Natural killer cell treated with Interleukin-12 subunit alpha and Interleukin-12 subunit beta and Interleukin-15 and Interleukin-18, amount 100 ng/mL, for 72 hours (primary cell): Measurements from ENCODE around the gene DDR2. TPM values are rescaled to one million over a fixed set of nuclear protein-coding genes. Genes with fewer than 3 reads are reported as not detected.
"Not testable (repeated sequence)": the region's sequence is repeated elsewhere in the genome, so short reads cannot be mapped to it uniquely, and the experiment has no call there.

Source experiments
- ATAC-seq, 2 donors: fragments of 150-1000 bp; cut with Tn5 transposase in 1 of 2; sonication (Bioruptor Pico), chemical (Tn5 transposase) in 1 of 2; 2 replicates each; pipeline ENCODE4 v1.10.0; 2021
- DNase-seq: peaks from one replicate; pipeline ENCODE4 v3.0.0; 2022; ENCODE audit warnings: low spot score
- H3K27ac Mint-ChIP-seq, 2 donors: 1 replicate in 1 of 2; 2 replicates in 1 of 2; pipeline ENCODE4 v1.8.0; 2022; ENCODE audit warnings: mixed read lengths in 2 of 2, mild to moderate bottlenecking in 1 of 2, moderate library complexity in 1 of 2
- H3K27me3 Mint-ChIP-seq, 2 donors: 1 replicate in 1 of 2; 2 replicates in 1 of 2; pipeline ENCODE4 v1.8.0; 2022; ENCODE audit warnings: mixed read lengths in 2 of 2
- H3K36me3 Mint-ChIP-seq: one replicate; pipeline ENCODE4 v1.8.0; 2022; ENCODE audit warnings: mixed read lengths
- H3K4me1 Mint-ChIP-seq, 2 donors: 1 replicate in 1 of 2; 2 replicates in 1 of 2; pipeline ENCODE4 v1.8.0; 2022; ENCODE audit warnings: low read depth in 2 of 2, mixed read lengths in 2 of 2, mild to moderate bottlenecking in 1 of 2
- H3K4me3 Mint-ChIP-seq: one replicate; pipeline ENCODE4 v1.8.0; 2022; ENCODE audit warnings: mixed read lengths
- H3K9me3 Mint-ChIP-seq: 2 replicates; pipeline ENCODE4 v1.8.0; 2022; ENCODE audit warnings: mixed read lengths
- total RNA-seq, 2 donors: library from RNA; stranded (reverse); gene quantifications; one replicate each; pipeline ENCODE4 v1.2.3, GENCODE V29; 2022

DDR2 gene
- total RNA-seq, result 1 to 10 TPM in 1 of 2 donors, under 1 TPM in 1; 0.57 to 2.3 TPM

DNA sequence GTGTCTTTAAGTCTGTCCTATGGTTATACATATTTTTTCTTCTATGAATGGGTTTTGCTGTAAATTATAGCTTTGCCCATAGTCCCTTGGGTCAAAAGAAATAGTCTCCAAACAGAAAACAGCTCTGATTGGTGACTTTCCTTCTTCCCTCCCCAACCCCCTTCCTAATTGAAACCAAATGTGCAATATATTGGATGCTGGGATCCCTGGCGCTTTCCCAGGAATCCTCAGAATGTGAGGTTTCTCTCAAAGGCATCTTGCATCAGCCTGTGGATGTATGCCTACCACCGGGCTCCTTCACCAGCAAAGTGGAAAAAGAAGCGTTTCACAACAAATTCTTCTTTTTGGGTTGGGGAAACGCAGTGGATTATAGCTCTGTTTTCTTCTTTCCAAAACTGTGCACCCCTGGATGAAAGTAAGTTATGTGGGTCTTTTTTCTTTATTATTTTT lies at the start of gene DDR2:
TSS of gene DDR2 (plus strand) at position 248 of the 450 bp plus-strand sequence. CDS start 86,600 bp downstream, outside the sequence.
- H3K4me1 Mint-ChIP-seq, result no peaks in the 10 kb centered on the region
- H3K36me3 Mint-ChIP-seq, result no peaks in the 10 kb centered on the region
- no peak within 1 kb of the TSS for H3K4me3 Mint-ChIP-seq
- no peak within 1 kb of the TSS for H3K27ac Mint-ChIP-seq
- H3K27me3 Mint-ChIP-seq, result peaks cover 0 to 9% of the 10 kb centered on the region in 2 donors
- no peak for DNase-seq
- no peaks in the 10 kb centered on the region for H3K9me3 Mint-ChIP-seq
- ATAC-seq, result no peak

DNA sequence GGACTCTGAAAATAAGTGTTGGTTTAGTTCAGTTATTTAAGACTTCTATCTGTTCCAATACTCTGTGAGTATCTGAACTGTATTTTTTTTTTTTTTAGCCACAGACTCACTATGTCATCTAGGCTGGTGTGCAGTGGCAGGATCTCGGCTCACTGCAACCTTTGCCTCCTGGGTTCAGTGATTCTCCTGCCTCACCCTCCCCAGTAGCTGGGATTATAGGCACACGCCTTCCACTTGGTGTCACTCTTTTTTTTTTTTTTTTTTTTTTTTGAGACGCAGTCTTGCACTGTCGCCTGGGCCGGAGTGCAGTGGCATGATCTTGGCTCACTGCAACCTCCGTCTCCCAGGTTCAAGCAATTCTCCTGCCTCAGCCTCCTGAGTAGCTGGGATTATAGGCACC lies 49.4 kb upstream of the DDR2 start:
- peaks cover 19% of the 10 kb centered on the region for H3K36me3 Mint-ChIP-seq
- H3K27ac Mint-ChIP-seq, H3K4me1 Mint-ChIP-seq, H3K27me3 Mint-ChIP-seq, ATAC-seq, H3K4me3 Mint-ChIP-seq, H3K9me3 Mint-ChIP-seq, DNase-seq: not testable (repeated sequence)

DNA sequence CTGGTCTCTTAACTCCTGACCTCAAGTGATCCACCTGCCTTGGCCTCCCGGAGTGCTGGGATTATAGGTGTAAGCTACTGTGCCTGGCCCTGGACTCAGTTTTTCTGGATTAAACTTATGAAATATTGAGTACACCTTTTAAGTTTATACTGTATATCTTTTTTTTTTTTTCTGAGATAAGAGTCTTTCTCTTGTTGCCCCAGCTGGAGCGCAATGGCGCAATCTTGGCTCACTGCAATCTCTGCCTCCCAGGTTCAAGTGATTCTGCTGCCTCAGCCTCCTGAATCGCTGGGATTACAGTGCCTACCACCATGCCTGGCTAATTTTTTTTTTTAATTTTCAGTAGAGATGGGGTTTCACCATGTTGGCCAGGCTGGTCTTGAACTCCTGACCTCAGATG lies 47.2 kb upstream of the DDR2 start:
- not testable (repeated sequence) for DNase-seq, ATAC-seq, H3K9me3 Mint-ChIP-seq, H3K4me1 Mint-ChIP-seq, H3K4me3 Mint-ChIP-seq, H3K27ac Mint-ChIP-seq, H3K27me3 Mint-ChIP-seq
- H3K36me3 Mint-ChIP-seq, result peaks cover 26% of the 10 kb centered on the region

DNA sequence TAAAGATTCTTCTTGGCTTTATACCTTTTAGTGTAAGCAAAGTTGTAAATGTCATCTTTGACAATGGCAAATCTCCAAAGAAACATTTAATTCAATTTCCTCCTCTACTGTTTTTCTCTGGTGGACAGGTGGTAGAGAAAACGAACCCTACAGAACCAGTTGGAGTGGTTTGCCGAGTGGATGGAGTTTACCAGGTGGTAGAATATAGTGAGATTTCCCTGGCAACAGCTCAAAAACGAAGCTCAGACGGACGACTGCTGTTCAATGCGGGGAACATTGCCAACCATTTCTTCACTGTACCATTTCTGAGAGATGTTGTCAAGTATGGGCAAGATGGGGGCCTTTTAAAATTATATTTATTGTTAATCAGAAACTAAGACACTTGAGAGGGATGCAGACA lies 44.9 kb upstream of the DDR2 start:
- no peaks in the 10 kb centered on the region for H3K9me3 Mint-ChIP-seq
- H3K4me1 Mint-ChIP-seq, result peaks cover 0 to 6% of the 10 kb centered on the region in 2 donors
- no peak overlapping the region for H3K4me3 Mint-ChIP-seq
- no peaks in the 10 kb centered on the region for H3K27me3 Mint-ChIP-seq
- DNase-seq (no peak), ATAC-seq (no peak)
- H3K27ac Mint-ChIP-seq, result no peak overlapping the region
- peaks cover 16% of the 10 kb centered on the region for H3K36me3 Mint-ChIP-seq

DNA sequence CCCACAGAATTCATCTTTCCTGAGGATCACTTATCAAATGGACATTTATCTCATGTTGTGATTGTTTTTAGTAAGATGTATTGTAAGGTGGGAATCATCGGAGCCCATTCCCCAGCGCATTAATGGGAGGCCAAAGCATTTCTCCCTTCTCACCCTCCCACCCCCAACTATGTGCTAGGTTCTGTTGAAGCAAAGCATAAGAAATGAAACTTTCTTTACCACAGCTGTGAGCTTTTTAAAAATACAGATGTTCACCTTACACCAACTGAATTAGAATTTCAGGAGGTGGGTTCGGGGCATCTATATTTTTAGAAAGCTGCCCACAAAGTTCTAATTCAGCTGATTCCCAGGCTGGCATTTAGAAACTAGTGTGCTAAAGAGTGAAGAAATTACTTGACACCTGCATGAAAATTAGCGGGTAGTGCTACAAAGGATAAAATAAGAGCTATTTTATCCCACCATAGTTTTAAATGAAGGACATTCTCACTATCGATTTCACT lies 44.5 kb upstream of the DDR2 start:
- Mint-ChIP-seq H3K4me3 (no peak overlapping the region), H3K4me1 (peaks cover 0 to 6% of the 10 kb centered on the region in 2 donors), H3K27ac (no peak overlapping the region), H3K9me3 (no peaks in the 10 kb centered on the region), H3K36me3 (peaks cover 19% of the 10 kb centered on the region), H3K27me3 (no peaks in the 10 kb centered on the region)
- no peak for DNase-seq
- no peak for ATAC-seq

DNA sequence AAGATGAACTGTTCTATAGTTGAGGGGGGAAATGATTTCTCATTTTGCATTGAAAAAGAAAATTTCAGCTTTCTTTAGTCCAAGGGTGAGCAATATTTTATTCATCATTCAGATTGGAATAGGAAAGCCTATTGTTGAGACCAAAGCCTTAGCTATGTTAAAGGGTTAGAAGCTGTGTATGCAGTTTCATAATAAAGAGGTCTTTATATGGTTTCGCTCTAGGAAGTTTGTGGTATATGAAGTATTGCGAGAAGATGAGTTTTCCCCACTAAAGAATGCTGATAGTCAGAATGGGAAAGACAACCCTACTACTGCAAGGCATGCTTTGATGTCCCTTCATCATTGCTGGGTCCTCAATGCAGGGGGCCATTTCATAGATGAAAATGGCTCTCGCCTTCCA lies 42.2 kb upstream of the DDR2 start:
- peaks cover 0 to 6% of the 10 kb centered on the region in 2 donors for H3K4me1 Mint-ChIP-seq
- no peak for DNase-seq
- no peaks in the 10 kb centered on the region for H3K9me3 Mint-ChIP-seq
- H3K4me3 Mint-ChIP-seq, result no peak overlapping the region
- H3K36me3 Mint-ChIP-seq, result peaks cover 22% of the 10 kb centered on the region
- ATAC-seq, result no peak
- H3K27ac Mint-ChIP-seq, result no peak overlapping the region
- no peaks in the 10 kb centered on the region for H3K27me3 Mint-ChIP-seq

DNA sequence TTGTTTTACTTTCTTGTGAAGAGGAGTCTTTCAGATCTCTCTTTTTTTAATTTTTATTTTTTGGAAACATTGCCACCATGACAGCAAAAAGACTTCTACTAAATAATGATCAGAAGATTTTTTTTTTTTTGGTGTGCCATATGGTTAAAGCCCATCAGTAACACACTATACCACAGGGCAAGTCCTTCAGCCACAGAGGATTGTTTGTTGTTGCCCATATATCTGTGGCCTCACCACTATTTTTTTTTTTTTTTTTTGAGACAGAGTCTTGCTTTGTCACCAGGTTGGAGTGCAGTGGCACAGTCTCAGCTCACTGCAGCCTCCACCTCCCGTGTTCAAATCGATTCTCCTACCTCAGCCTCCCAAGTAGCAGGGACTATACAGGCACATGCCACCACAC lies 41.6 kb upstream of the DDR2 start:
- Mint-ChIP-seq H3K27me3 (no peaks in the 10 kb centered on the region), H3K4me3 (no peak overlapping the region), H3K9me3 (no peaks in the 10 kb centered on the region), H3K36me3 (peaks cover 22% of the 10 kb centered on the region), H3K27ac (no peak overlapping the region), H3K4me1 (peaks cover 0 to 6% of the 10 kb centered on the region in 2 donors)
- ATAC-seq (no peak), DNase-seq (no peak)

DNA sequence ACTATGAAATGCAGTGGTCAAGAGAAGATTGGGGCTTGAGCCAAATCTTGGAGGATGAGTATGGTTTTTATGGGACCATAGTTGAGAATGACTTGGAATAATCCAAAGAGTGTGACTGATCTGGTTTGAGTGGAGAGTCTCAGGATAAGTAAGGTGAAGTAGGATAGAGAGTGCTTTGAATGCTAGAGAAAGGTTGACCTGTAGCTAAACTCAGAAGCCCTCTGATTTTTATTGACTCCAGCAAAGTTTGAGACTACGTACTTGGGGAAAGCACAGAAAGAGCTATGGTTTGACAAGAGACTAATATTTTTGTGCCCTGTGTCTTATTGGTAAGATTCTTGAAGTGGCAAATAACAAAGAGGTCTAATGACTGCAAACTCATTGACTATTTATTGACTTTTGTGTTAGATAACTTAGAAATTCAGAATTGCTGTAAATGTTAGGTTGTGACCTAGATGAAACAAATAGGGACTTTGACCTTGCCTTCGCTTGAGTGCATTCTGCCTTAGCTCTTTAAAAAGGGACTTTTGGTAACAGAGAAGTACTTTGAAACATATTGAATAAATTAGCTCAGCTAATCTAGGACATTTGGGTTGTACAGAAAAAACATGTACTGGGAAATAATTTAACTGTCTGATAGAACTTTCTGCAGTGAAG lies 35.6 kb upstream of the DDR2 start:
- H3K4me1 Mint-ChIP-seq, result no peaks in the 10 kb centered on the region
- no peak for DNase-seq
- H3K9me3 Mint-ChIP-seq, result no peaks in the 10 kb centered on the region
- ATAC-seq, result no peak
- H3K27ac Mint-ChIP-seq, result no peak overlapping the region
- H3K36me3 Mint-ChIP-seq, result peaks cover 6% of the 10 kb centered on the region
- no peak overlapping the region for H3K4me3 Mint-ChIP-seq
- H3K27me3 Mint-ChIP-seq, result no peaks in the 10 kb centered on the region

DNA sequence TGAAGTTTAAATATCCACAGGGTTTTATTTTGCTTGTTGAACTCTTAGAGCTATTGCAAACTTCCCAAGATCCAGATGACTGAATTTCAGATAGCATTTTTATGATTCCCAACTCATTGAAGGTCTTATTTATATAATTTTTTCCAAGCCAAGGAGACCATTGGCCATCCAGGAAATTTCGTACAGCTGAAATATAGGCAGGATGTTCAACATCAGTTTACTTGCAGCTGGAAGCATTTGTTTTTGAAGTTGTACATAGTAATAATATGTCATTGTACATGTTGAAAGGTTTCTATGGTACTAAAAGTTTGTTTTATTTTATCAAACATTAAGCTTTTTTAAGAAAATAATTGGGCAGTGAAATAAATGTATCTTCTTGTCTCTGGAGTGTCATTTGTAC lies 32.8 kb upstream of the DDR2 start:
- no peaks in the 10 kb centered on the region for H3K36me3 Mint-ChIP-seq
- H3K27me3 Mint-ChIP-seq, result no peaks in the 10 kb centered on the region
- H3K4me3 Mint-ChIP-seq, result no peak overlapping the region
- no peak for DNase-seq
- no peak for ATAC-seq
- H3K27ac Mint-ChIP-seq, result no peak overlapping the region
- H3K9me3 Mint-ChIP-seq, result no peaks in the 10 kb centered on the region
- no peaks in the 10 kb centered on the region for H3K4me1 Mint-ChIP-seq

DNA sequence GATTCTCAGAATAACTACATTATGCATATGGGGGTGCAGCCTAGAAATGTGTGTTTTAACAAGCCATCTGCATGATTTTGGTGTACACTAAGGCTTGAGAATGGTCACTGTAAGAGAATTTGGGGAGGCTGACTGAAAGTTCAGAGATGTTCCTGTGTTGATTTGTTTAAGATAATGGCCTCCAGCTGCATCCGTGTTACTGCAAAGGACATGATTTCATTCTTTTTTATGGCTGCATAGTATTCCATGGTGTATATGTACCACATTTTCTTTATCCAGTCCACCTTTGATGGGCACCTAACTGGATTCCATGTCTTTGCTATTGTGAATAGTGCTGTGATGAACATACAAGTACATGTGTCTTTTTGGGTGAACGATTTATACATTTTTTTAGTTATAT lies 29.1 kb upstream of the DDR2 start:
- not testable (repeated sequence) for DNase-seq, H3K9me3 Mint-ChIP-seq, H3K27ac Mint-ChIP-seq, H3K27me3 Mint-ChIP-seq, H3K4me3 Mint-ChIP-seq, H3K36me3 Mint-ChIP-seq, H3K4me1 Mint-ChIP-seq, ATAC-seq

DNA sequence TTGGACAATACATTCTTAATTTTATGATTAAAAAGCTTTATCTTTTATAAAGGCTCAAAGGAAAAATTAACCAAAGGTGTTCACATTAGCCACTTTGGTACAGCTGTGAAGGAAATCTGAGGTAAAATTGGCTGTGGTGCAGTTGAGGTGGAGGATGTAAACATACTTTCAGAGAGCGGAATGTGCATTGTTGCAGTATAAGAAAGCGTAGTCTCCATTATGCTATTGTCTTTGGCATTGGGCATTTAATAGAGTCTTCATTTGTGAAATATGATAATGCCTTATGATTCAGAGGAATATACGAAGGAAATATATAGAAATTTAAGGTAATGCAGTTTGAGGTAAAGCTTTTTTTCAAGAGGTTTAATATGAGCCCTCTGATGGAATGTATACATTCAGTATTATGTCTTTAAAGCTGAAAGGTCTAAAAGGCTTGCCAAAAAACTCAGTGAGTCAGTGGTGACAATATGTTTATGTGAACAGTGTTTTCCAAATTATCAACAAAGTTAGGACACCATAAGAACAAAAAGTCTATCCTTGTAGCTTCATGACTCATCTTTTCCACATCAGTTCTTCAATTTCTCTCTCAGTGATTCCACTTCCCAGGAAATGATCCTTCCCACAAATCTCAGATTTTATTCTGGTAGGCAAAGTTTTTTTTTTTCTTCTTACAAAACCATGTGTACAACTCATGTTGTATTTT lies 26.9 kb upstream of the DDR2 start:
- H3K9me3 Mint-ChIP-seq, result no peaks in the 10 kb centered on the region
- H3K4me1 Mint-ChIP-seq, result no peaks in the 10 kb centered on the region
- H3K27me3 Mint-ChIP-seq, result no peaks in the 10 kb centered on the region
- H3K36me3 Mint-ChIP-seq, result peaks cover 4% of the 10 kb centered on the region
- no peak for DNase-seq
- no peak overlapping the region for H3K27ac Mint-ChIP-seq
- ATAC-seq, result no peak
- H3K4me3 Mint-ChIP-seq, result no peak overlapping the region

DNA sequence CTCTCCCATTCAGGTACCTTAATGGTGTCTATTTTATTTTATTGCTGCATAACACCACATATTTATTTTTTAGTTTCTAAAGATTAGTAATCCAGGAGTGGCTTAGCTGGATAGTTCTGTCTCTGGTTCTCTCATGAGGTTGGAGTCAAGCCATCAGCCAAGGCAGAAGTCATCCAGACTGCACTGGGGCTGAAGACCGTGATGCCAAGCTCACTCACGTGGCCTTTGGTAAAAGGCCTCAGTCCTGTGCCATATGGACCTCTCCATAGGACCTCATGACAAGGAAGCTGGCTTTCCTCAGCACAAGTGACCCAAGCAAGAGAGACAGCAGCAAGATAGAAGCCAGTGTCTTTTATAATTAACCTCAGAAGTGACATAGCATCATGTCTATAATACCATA lies 23.0 kb upstream of the DDR2 start:
- Mint-ChIP-seq H3K9me3 (no peaks in the 10 kb centered on the region), H3K36me3 (peaks cover 4% of the 10 kb centered on the region), H3K4me1 (no peaks in the 10 kb centered on the region), H3K4me3 (no peak overlapping the region), H3K27ac (no peak overlapping the region), H3K27me3 (no peaks in the 10 kb centered on the region)
- DNase-seq (no peak), ATAC-seq (no peak)

DNA sequence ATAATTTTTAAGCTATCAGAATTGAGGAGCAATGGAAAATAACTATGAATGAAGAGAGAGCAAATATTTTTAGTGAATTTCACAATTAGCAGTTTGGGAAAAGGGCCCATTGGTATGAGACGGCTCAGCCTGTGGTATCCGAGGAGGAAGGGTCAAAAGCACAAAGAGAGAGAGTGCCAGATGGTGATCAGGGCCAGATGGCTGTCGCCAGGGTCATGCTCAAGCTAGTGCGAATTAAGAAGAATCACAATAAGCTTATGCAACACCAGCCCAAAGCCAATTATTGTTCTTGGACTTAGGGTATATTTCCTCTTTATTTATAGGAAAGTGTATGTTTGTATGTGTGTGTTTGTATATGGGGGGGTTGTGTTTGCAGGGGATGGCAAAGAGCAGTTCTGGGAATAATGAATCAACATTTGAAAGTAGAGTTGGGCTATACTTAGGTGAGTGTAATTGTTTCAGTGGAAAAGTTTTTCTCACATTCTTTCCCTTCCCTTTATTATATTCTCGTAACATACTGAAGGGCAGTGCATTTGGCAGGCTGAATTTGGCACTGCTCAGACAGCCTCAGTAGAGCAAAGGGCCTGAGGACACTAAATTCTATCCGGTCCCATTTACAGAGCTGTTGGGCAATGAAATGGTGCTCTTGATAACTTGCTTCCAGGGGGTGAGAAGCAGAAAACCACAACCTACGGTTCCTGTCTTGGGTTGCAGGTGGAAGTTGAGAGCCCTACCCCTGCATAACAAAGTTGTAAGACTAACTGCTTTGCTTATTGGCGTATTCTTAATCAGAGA lies 19.5 kb upstream of the DDR2 start:
- no peak overlapping the region for H3K4me3 Mint-ChIP-seq
- ATAC-seq (no peak), DNase-seq (no peak)
- H3K27ac Mint-ChIP-seq, result no peak overlapping the region
- peaks cover 13% of the 10 kb centered on the region for H3K36me3 Mint-ChIP-seq
- no peaks in the 10 kb centered on the region for H3K4me1 Mint-ChIP-seq
- no peaks in the 10 kb centered on the region for H3K27me3 Mint-ChIP-seq
- peaks cover 4% of the 10 kb centered on the region for H3K9me3 Mint-ChIP-seq

DNA sequence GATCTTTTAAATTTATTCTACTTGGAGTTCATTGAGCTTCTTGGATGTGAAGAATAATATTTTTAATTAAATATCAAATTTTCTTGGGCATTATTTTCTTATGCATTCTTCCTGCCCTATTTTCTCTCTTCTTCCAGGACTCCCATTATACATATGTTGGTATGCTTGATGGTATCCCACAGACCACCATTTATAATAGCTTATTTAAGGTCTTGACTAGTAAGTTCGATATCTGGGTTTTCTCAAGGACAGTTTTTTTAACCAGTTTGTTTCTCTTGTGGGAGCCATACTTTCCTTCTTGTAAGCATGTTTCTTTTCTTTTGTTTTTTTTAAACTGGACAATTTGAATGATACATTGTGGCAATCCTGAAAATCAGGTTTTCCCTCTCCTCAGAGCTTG lies 15.4 kb upstream of the DDR2 start:
- DNase-seq, result no peak
- Mint-ChIP-seq H3K27ac (no peak overlapping the region), H3K36me3 (peaks cover 16% of the 10 kb centered on the region), H3K27me3 (peaks cover 0 to 4% of the 10 kb centered on the region in 2 donors), H3K4me3 (no peak overlapping the region), H3K9me3 (peaks cover 4% of the 10 kb centered on the region), H3K4me1 (no peaks in the 10 kb centered on the region)
- no peak for ATAC-seq
